GM12875 (cell line): Measurements from ENCODE around the gene PGAM2.

ENCODE experiments used
- H3K4me3 ChIP-seq: one replicate; pipeline ENCODE4 v1.5.1; 2011; ENCODE audit warnings: low read depth, low read length, control low read depth
- TF ChIP-seq, protein P1 (sequence below): IDR thresholded peaks from 2 replicates; pipeline ENCODE4 v1.5.1; 2011; ENCODE audit warnings: low read depth, mild to moderate bottlenecking, control low read depth, inconsistent platforms, low read length, moderate library complexity, borderline replicate concordance; ENCODE audit not compliant: insufficient read depth

Gene PGAM2

DNA sequence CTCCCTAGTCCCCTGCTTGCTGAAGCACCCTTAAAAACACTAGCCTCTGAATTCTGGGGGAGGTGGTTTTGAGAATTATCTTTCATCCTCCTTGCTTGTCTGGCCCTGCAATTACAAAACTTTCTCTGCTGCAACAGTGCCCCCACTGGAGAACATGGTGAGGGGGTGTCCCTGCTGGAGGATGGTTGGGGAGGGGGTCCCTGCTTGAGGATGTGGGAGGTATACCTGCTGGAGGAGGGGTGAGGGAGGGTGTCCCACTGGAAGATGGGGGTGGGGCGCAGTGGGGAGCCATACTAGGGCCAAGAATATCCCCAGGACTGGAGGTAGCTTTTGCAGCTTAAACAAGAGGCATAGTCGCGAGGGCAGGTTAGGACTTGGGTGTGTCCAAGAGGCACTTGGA lies 20.2 kb upstream of the PGAM2 start:
- no peak overlapping the region for H3K4me3 ChIP-seq
- TF ChIP-seq, protein P1, sequence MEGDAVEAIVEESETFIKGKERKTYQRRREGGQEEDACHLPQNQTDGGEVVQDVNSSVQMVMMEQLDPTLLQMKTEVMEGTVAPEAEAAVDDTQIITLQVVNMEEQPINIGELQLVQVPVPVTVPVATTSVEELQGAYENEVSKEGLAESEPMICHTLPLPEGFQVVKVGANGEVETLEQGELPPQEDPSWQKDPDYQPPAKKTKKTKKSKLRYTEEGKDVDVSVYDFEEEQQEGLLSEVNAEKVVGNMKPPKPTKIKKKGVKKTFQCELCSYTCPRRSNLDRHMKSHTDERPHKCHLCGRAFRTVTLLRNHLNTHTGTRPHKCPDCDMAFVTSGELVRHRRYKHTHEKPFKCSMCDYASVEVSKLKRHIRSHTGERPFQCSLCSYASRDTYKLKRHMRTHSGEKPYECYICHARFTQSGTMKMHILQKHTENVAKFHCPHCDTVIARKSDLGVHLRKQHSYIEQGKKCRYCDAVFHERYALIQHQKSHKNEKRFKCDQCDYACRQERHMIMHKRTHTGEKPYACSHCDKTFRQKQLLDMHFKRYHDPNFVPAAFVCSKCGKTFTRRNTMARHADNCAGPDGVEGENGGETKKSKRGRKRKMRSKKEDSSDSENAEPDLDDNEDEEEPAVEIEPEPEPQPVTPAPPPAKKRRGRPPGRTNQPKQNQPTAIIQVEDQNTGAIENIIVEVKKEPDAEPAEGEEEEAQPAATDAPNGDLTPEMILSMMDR: peak; percentile 39; the same call in 1 of the 2 replicates

DNA sequence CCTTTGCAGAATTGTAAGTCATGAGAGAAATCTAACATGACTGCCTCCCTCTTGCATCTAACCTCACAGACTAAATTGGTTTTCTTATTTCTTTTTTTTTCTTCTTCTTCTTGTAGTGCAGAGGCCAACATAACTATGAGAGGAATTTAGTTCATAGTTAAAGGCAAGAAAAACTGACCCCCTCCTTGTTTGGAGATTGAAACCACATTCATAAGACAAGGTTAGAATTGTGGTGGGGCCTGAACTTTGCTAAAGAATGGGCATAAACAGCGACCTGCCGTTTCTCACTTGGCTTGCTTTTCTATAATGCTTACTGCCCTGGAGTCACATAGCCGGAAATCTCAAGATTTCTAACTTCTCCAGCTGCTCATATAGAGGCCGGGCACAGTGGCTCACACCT lies 19.3 kb upstream of the PGAM2 start:
- TF ChIP-seq, protein P1: no peak
- H3K4me3 ChIP-seq: no peak overlapping the region

DNA sequence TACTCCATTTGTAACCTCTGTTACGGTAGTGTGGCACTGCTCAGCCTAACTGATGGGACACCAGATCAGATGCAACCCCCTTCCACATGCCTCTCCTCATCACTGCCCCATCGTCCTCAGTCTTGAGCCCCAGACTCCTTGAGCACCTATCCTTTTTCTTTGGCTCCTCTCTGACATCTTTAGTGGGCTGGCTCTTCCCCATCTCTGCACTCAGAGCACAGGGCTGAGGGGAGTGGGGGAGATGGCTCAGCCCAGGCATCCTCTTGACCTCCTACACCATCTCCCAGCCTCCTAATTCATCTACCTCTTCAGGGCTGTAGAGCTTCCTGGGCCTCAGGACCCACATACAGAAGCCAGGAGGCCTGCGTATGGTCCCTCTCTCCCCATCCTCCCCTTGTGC lies 18.4 kb upstream of the PGAM2 start:
- TF ChIP-seq, protein P1: no peak
- H3K4me3 ChIP-seq: no peak overlapping the region

DNA sequence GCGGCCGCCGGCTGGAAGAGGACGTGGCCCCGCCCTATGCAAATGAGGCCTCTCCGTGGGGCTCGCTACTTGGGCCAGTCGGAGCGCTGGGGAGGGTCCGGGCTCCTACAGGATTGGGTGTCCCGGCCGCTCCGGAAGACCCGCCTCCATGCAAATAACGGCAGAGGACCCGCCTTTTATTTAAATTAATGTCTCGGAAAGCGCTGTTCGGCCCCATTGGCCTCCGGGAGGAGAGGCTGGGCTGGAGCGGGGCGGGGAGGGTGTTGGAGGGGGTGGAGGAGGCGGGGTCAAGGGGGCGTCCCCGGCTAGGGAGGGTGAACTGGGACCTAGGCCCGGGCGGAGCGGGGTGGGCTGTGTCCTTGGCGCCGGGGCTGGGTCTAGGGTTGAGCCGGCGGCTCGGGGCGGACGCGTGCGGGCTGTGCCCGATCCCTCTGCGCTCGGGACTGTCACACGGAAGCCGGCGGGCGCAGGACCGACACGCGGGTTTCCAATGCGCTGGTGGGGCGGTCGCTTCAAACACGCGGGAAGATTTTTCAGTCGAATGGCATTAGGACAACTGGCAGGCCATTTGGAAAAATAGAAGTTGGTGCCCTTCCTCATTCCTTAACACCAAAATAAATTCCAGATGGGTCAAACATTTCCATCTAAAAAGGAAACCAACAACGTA lies 17.3 kb upstream of the PGAM2 start:
- H3K4me3 ChIP-seq: peak overlapping the region; percentile 73
- TF ChIP-seq, protein P1: no peak

DNA sequence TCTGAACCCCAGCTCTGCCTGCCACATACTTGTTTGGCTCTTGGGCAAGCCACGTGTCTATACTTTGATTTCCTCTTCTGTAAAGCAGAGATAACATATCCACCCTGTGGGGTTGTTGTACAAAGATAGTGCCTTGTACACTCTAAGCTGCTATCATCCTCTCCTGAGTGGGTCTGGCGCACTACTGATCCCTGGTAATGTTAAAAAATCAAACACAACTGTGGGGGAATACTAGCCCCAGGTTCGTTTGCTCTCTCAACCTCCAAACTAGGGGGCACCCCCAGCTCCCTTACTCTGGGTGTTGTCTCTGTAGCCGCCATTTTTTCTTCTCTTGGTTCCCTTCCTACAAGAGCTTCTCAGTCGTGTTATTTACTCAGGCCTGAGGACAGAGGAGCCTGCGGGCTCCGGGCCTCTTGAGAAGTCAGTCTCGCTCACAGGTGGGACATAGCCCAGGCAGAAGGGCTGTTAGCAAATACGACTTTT lies 15.9 kb upstream of the PGAM2 start:
- TF ChIP-seq, protein P1: no peak
- peak overlapping the region; percentile 77 for H3K4me3 ChIP-seq

DNA sequence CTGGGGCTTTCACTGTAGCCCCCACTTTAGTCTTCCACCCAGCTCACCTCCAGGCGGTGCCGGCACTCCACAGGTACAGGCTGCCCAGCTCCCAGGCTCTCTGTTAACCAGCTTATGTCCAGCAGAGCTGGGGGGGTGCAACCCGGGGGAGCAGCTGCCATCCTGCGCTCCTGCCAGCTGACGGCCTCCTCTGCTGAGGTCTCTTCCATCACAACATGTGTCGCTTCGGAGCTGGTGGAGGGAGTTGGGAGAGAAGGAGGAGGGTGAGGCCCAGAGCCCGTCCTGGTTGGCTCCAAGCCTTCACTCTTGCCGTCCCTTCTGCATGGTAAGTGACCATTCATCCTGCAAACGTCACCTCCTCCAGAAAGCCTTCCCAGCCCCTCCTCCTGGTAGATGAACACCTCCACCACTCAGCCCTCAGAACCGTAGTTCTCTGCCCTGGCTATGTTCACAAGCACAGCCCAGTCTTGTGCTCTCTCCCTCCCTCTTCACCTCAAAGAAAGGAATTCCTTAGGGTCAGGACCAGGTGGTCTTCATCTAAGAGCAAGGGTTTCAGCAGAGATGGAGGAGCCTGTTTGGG lies 15.4 kb upstream of the PGAM2 start:
- H3K4me3 ChIP-seq: peak overlapping the region; percentile 77
- TF ChIP-seq, protein P1: no peak

DNA sequence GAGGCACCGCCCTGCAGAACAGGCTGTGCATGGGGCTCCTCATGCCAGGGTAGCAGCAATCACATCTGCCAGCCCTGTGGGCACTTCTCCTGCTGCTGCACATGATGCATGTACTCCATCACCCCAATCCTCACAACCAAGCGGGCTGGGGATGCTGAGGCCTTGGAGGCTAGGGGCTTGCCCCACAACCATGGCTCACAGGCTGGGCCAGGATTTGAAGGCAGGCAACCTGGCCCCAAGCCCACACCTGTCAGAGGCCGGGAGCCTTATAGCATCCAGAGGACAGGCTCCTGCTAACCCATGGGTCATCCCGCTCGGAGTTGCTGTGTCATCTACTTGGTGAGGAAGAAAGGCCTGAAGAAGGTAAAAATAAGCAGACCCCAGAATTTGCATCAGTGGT lies 14.8 kb upstream of the PGAM2 start:
- TF ChIP-seq, protein P1: no peak
- no peak overlapping the region for H3K4me3 ChIP-seq
